Fibroblast of the aortic adventitia (primary cell): ENCODE results near the gene EYS. TPM values are rescaled to one million over a fixed set of nuclear protein-coding genes. Genes with fewer than 3 reads are reported as not detected.
"Not testable (repeated sequence)": the region's sequence is repeated elsewhere in the genome, so short reads cannot be mapped to it uniquely, and the experiment has no call there.

Experiments
- DNase-seq: peaks from one replicate; pipeline ENCODE4 v3.0.0-alpha.2; 2010; ENCODE audit warnings: low read depth
- H3K4me3 ChIP-seq: 2 replicates; pipeline ENCODE4 v1.5.1; 2011; ENCODE audit warnings: low read depth, mild to moderate bottlenecking, control low read depth, low read length, moderate library complexity
- total RNA-seq: library from RNA; depleted of rRNA; stranded (reverse); fragments of >200 nt; gene quantifications from 2 replicates; pipeline ENCODE4 v1.2.3, GENCODE V29; 2012; ENCODE audit warnings: low replicate concordance
- TF ChIP-seq, protein P1 (sequence below): IDR thresholded peaks from 2 replicates; pipeline ENCODE4 v1.5.1; 2011; ENCODE audit warnings: mild to moderate bottlenecking, low read length, control low read depth, inconsistent platforms; ENCODE audit not compliant: insufficient read depth

The EYS gene
- total RNA-seq, 1 donor = 0.09 TPM

DNA sequence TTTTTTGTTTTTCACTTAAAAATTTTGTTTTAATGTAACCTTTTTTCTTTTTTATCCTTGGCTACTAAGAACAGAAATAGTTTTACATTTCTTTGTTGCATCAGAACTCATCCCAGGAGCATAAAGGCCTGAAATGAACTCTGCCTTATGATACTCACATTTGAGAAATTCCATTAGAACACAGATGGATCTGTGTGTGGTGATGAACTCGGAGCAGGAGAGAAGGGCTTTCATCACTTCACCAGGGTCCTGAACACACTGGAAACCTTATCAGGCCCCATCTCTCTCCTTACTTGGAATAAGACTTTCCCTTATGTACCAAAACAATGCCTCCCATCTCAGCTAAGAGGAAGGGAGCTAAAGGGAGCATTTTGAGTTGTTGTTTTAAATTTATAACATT, 1932.1 kb downstream of the EYS start:
- DNase-seq = no peak
- H3K4me3 ChIP-seq = no peak overlapping the region

DNA sequence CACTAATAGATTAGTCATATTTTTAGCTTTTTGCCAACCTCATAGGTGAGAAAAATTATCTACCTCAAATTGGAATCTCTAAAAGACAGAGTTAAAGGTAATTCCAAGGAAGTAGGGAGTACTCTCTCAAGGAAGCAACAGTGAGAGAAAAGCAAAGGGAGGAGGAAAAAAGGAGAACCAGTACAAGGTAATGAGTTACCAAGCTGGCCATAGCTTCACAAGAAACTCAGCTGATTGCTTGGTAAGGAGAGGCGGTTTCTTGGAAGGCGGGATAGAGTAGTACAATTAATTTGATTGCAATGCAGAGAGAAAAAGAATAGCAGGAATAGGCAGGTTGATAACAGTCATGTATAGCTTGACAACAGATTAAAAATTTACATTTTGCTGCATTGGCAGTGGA, 1933.8 kb downstream of the EYS start:
- DNase-seq = no peak
- TF ChIP-seq, protein P1, sequence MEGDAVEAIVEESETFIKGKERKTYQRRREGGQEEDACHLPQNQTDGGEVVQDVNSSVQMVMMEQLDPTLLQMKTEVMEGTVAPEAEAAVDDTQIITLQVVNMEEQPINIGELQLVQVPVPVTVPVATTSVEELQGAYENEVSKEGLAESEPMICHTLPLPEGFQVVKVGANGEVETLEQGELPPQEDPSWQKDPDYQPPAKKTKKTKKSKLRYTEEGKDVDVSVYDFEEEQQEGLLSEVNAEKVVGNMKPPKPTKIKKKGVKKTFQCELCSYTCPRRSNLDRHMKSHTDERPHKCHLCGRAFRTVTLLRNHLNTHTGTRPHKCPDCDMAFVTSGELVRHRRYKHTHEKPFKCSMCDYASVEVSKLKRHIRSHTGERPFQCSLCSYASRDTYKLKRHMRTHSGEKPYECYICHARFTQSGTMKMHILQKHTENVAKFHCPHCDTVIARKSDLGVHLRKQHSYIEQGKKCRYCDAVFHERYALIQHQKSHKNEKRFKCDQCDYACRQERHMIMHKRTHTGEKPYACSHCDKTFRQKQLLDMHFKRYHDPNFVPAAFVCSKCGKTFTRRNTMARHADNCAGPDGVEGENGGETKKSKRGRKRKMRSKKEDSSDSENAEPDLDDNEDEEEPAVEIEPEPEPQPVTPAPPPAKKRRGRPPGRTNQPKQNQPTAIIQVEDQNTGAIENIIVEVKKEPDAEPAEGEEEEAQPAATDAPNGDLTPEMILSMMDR = no peak
- no peak overlapping the region for H3K4me3 ChIP-seq

More for the DNA sequence above, 1932.1 kb downstream of the EYS start:
- TF ChIP-seq, protein P1 = no peak

DNA sequence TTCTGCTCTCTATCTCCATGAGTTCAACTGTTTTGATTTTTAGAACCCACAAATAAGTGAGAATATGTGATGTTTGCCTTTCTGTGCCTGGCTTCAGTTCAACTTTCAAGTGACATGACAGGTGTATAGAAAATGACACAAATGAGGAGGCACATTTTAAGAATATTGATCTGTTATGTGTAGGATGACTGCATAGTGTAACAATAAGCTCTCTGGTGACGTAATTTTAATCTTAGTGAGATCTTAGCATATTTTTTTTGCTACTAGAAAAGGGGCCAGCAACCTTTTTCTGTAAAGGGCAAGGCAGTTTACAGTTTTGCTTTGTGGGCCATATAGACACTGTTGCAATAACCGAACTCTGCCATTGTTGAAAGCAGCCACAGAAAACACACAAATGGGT, 1941.2 kb downstream of the EYS start:
- TF ChIP-seq, protein P1 = no peak
- H3K4me3 ChIP-seq = no peak overlapping the region
- DNase-seq = no peak

DNA sequence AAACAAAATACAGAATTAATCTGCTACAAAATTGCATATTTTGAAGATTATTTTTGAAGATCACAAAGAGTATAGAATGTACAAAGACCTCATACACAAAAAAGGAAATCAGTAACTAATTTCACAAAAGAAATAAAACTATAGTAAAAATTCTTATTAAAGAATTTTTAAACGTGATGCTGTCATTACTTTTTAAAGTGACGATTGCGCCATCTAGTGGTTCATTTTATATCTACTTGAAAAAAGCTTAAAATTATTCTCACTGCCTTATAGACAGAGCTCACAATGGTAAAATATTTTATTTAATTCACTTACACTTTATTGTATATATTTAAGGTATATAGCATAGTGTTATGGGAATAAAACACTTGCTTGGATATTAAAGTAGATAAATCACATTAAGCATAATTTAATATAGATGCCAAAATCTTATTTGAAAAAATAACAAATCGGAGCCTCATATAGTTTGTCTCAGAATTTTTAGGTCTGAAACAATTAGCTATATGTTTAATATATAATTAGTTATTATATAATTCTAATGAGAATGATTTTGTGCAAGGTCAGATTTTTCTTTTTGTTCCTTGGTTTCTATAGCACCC, 1942.6 kb downstream of the EYS start:
- peak; percentile 73 for DNase-seq
- TF ChIP-seq, protein P1 = peak; percentile 28
- no peak overlapping the region for H3K4me3 ChIP-seq

DNA sequence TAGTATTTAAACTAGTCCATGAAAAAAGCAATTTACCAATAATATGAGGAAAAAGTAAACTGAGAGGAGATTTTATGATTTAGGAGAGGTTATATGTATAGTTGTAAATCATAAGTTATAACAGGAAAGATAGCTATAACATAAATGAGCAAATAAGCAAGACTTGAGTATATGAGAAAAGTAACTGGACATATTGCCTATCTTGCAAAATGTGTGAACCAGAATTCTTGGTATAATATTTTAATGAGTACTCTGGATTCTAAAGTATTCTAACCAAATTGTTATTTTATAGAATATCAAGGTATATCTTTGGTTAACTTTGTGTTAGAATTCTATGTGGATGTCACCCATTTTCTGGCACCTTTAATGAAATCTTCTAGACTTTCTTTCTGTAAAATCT, 1946.8 kb downstream of the EYS start:
- no peak for DNase-seq
- TF ChIP-seq, protein P1 = no peak
- no peak overlapping the region for H3K4me3 ChIP-seq

DNA sequence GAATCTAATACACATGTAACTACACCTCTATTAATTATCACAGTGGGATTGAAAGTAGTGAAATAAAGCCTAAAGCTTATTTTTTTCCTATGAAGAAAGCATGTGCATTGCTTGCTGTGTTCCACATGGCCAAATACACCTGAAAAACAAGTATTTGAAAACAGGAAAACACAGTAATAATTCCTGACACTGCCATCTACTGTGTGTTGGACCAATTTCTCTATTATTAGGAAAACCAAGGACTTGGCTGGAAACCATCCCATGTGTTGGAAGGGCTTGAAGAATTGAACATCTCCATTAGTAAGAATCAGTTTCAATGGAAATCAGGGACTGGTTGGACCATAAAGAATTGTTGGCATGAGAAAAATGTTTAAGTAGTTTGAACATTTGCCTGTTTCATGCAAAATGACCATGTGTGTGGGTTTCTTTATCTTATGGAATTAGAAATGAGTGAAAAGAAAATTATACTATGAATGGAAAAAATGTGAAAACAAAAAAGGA, 1947.4 kb downstream of the EYS start:
- H3K4me3 ChIP-seq = no peak overlapping the region
- DNase-seq = no peak
- TF ChIP-seq, protein P1 = no peak

DNA sequence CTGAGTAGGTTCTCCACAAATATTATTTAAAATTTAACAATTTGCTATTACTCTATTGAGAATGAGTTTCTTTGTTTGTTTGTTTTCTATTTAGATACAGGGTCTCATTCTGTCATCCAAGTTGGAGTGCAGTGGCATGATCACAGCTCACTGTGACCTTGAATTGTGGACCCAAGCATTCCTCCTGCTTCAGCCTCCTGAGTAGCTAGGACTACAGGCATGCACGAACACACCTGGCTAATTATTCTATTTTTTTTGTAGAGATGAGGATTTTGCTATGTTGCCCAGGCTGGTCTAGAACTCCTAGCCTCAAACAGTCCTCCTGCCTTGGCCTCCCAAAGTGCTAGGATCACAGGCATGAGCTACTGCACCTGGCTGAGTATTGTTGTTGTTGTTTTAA, 1949.2 kb downstream of the EYS start:
- no peak for DNase-seq
- no peak overlapping the region for H3K4me3 ChIP-seq
- TF ChIP-seq, protein P1 = no peak

DNA sequence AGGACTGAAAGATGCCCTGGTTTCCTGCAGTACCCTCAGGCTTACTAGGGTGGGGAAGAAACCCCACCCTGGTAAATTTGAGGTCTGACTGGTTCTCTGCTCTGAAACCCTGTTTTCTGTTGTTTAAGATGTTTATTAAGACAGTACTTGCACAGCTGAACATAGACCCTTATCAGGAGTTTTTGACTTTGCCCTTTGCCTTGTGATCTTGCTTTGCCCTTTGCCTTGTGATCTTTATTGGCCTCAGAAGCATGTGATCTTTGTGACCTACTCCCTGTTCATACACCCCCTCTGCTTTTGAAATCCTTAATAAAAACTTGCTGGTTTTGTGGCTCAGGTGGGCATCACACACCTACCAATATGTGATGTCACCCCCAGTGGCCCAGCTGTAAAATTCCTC, 1949.8 kb downstream of the EYS start:
- DNase-seq, H3K4me3 ChIP-seq: not testable (repeated sequence)
